Mesothelial cell of epicardium (in vitro differentiated cells): Measurements from ENCODE around the gene GRHL1. TPM values are rescaled to one million over a fixed set of nuclear protein-coding genes. Genes with fewer than 3 reads are reported as not detected.

Experiments used
- DNase-seq, 2 experiments: peaks; one replicate each; pipeline ENCODE4 v3.0.0; 2021; ENCODE audit warnings: low spot score in 2 of 2; ENCODE audit not compliant: unreplicated experiment in 2 of 2
- H3K27ac Mint-ChIP-seq: 2 replicates; pipeline ENCODE4 v1.8.0; 2021; ENCODE audit warnings: mixed read lengths
- H3K27me3 Mint-ChIP-seq: 2 replicates; pipeline ENCODE4 v1.8.0; 2021; ENCODE audit warnings: low read depth, mixed read lengths
- H3K36me3 Mint-ChIP-seq: 2 replicates; pipeline ENCODE4 v1.8.0; 2021; ENCODE audit warnings: mixed read lengths
- H3K4me1 Mint-ChIP-seq: 2 replicates; pipeline ENCODE4 v1.8.0; 2021; ENCODE audit warnings: mixed read lengths
- H3K4me3 Mint-ChIP-seq: 2 replicates; pipeline ENCODE4 v1.8.0; 2021; ENCODE audit warnings: mild to moderate bottlenecking, moderate library complexity, mixed read lengths
- H3K9me3 Mint-ChIP-seq: 2 replicates; pipeline ENCODE4 v1.8.0; 2021; ENCODE audit warnings: mixed read lengths
- CTCF ChIP-seq: fragments of 200-600 bp; sonication (generic); IDR thresholded peaks from one replicate; pipeline ENCODE4 v1.5.0; 2021; ENCODE audit warnings: antibody characterized with exemption; ENCODE audit not compliant: unreplicated experiment
- total RNA-seq: library from RNA; stranded (reverse); gene quantifications from 3 replicates; pipeline ENCODE4 v1.2.1, GENCODE V29; 2021

GRHL1 gene
- total RNA-seq, 1 donor from 2014 or later, result 8.2 TPM

- no peak for TF ChIP-seq CTCF
- Mint-ChIP-seq H3K27ac (no peak overlapping the region), H3K9me3 (no peaks in the 10 kb centered on the region), H3K36me3 (peaks cover 21% of the 10 kb centered on the region), H3K4me3 (no peak overlapping the region), H3K4me1 (peaks cover 30% of the 10 kb centered on the region), H3K27me3 (no peaks in the 10 kb centered on the region)
- DNase-seq, result no peak
Observed at GRCh38 chr2:9937258-9937657, 14.2 kb upstream of the GRHL1 start.

GRCh38 chr2:9937968-9938367 is 13.5 kb upstream of the GRHL1 start:
- H3K4me1 Mint-ChIP-seq, result peaks cover 37% of the 10 kb centered on the region
- H3K4me3 Mint-ChIP-seq, result no peak overlapping the region
- no peak overlapping the region for H3K27ac Mint-ChIP-seq
- DNase-seq, result no peak
- peaks cover 14% of the 10 kb centered on the region for H3K36me3 Mint-ChIP-seq
- no peaks in the 10 kb centered on the region for H3K27me3 Mint-ChIP-seq
- no peak for TF ChIP-seq CTCF
- H3K9me3 Mint-ChIP-seq, result no peaks in the 10 kb centered on the region

GRCh38 chr2:9939587-9940485 is 11.7 kb upstream of the GRHL1 start:
- TF ChIP-seq CTCF, result no peak
- peaks cover 38% of the 10 kb centered on the region for H3K4me1 Mint-ChIP-seq
- H3K27ac Mint-ChIP-seq, result peak overlapping the region; percentile 85
- no peaks in the 10 kb centered on the region for H3K27me3 Mint-ChIP-seq
- no peak overlapping the region for H3K4me3 Mint-ChIP-seq
- peaks cover 5% of the 10 kb centered on the region for H3K36me3 Mint-ChIP-seq
- DNase-seq, result no peak
- H3K9me3 Mint-ChIP-seq, result no peaks in the 10 kb centered on the region

GRCh38 chr2:9941196-9941995 is 10.1 kb upstream of the GRHL1 start:
- Mint-ChIP-seq H3K27ac (peak overlapping the region; percentile 48), H3K27me3 (peaks cover 10% of the 10 kb centered on the region), H3K4me3 (no peak overlapping the region), H3K4me1 (peaks cover 38% of the 10 kb centered on the region), H3K36me3 (no peaks in the 10 kb centered on the region), H3K9me3 (no peaks in the 10 kb centered on the region)
- no peak for TF ChIP-seq CTCF
- no peak for DNase-seq

- DNase-seq, result no peak
- no peaks in the 10 kb centered on the region for H3K9me3 Mint-ChIP-seq
- no peak for TF ChIP-seq CTCF
- H3K36me3 Mint-ChIP-seq, result no peaks in the 10 kb centered on the region
- H3K27ac Mint-ChIP-seq, result peak overlapping the region; percentile 48
- peaks cover 12% of the 10 kb centered on the region for H3K27me3 Mint-ChIP-seq
- no peak overlapping the region for H3K4me3 Mint-ChIP-seq
- peaks cover 38% of the 10 kb centered on the region for H3K4me1 Mint-ChIP-seq
Observed at GRCh38 chr2:9941996-9942390, 9.5 kb upstream of the GRHL1 start.
